ENCODE data around the gene ARID3C. TPM values are rescaled to one million over a fixed set of nuclear protein-coding genes. Genes with fewer than 3 reads are reported as not detected.

ARID3C gene
- total RNA-seq, 1 donor from 2014 or later, result not detected

DNA sequence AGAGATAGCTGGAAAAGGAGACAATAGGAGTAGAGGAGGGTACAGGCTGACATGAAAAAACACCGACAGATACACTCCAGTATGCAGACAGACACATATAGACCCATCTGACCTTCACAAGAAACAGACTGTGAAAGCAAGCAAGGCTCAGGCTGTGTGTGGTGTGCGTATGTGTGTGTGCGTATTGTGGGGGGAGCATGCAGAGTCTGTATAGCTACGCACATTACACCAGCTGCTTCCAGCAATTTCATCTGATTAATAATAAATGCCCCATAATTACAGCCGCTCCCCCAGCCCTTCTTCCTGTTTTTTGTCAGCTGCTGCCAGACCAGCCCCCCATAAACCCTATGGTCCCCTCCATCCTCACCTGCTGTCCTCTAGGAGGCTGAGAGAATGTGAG is 46.1 kb downstream of the ARID3C start:
- H3K4me1 ChIP-seq, result peaks cover 11% of the 10 kb centered on the region
- TF ChIP-seq, protein P1, sequence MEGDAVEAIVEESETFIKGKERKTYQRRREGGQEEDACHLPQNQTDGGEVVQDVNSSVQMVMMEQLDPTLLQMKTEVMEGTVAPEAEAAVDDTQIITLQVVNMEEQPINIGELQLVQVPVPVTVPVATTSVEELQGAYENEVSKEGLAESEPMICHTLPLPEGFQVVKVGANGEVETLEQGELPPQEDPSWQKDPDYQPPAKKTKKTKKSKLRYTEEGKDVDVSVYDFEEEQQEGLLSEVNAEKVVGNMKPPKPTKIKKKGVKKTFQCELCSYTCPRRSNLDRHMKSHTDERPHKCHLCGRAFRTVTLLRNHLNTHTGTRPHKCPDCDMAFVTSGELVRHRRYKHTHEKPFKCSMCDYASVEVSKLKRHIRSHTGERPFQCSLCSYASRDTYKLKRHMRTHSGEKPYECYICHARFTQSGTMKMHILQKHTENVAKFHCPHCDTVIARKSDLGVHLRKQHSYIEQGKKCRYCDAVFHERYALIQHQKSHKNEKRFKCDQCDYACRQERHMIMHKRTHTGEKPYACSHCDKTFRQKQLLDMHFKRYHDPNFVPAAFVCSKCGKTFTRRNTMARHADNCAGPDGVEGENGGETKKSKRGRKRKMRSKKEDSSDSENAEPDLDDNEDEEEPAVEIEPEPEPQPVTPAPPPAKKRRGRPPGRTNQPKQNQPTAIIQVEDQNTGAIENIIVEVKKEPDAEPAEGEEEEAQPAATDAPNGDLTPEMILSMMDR (IDR thresholded peaks at IDR 0.05), result no peak
- DNase-seq (no peak), ATAC-seq (no peak)
- H3K9me3 ChIP-seq, result no peaks in the 10 kb centered on the region
- H3K36me3 ChIP-seq, result no peaks in the 10 kb centered on the region
- H3K27ac ChIP-seq, result no peak overlapping the region
- intact Hi-C loops (cut with DNase I), result no loop called here
- no peak overlapping the region for H3K4me3 ChIP-seq
- H3K27me3 ChIP-seq (ENCODE audit: low read depth), result peaks cover 79% of the 10 kb centered on the region

DNA sequence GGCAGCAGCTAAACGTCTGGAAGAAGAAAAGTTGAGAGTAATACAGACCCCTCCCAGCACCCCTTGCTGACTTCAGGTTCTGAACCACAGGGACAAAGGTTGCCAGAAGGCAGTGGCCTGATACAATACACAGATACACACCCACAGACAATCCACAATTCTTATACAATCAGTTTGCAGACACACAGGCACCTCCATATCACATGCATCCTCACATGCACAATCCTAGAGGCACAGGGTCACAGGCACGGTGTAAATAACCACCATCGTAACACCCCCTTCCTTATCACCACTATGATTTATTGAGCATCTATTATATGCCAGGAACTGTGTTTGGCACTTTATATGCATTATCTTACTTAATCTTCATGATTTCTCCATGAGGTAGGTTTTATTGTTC is 47.5 kb downstream of the ARID3C start:
- Histone ChIP-seq H3K9me3 (no peaks in the 10 kb centered on the region), H3K27me3 (ENCODE audit: low read depth) (peaks cover 78% of the 10 kb centered on the region), H3K27ac (no peak overlapping the region), H3K4me3 (no peak overlapping the region), H3K36me3 (no peaks in the 10 kb centered on the region), H3K4me1 (peaks cover 11% of the 10 kb centered on the region)
- no peak for DNase-seq
- ATAC-seq, result no peak
- TF ChIP-seq, protein P1 (IDR thresholded peaks at IDR 0.05), result no peak
- intact Hi-C loops (cut with DNase I), result no loop called here

DNA sequence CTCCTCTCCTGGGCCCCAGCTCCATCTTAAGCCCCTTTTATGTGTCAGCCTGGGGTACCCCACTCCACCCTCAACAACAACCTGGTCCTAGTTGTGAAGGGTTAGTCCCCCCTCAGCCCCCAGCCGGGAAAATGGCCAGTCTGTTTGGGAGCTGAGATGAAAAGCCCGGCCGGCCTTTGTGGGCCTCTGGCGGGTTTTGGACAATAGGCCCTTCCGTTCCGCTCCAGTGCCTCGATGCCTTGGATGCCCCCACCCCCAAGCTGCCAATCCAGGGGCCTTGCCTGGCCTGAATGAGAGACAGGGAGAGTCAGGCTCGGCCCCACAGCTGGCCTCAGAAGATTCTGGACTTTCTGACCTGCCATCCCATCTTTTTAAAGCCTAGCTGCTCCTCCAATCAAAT is 48.5 kb downstream of the ARID3C start:
- Histone ChIP-seq H3K9me3 (no peaks in the 10 kb centered on the region), H3K27ac (no peak overlapping the region), H3K4me3 (no peak overlapping the region), H3K36me3 (no peaks in the 10 kb centered on the region), H3K27me3 (ENCODE audit: low read depth) (peaks cover 76% of the 10 kb centered on the region), H3K4me1 (peaks cover 11% of the 10 kb centered on the region)
- TF ChIP-seq, protein P1 (IDR thresholded peaks at IDR 0.05), result no peak
- intact Hi-C loops (cut with DNase I), result no loop called here
- ATAC-seq, result no peak
- no peak for DNase-seq

DNA sequence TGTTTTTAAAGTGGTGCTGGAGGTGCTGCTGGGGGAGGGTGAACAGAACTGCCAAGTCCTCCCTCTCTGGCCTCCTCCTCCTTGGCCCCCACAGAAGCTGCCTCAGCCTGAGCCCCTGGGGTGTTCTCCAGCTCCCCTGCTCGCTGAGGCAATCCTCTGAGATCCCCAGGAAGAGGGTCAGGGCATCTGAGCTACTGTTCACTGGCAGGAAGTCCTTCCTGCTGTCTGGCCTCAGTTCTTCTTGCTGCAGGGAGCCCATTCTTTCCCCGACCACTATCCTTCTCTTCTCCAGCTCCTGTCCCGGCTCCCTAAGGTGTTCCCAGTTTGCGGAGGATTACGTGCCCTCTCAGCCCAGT is 49.1 kb downstream of the ARID3C start:
- TF ChIP-seq, protein P1 (IDR thresholded peaks at IDR 0.05), result no peak
- Histone ChIP-seq H3K27ac (no peak overlapping the region), H3K9me3 (no peaks in the 10 kb centered on the region), H3K36me3 (no peaks in the 10 kb centered on the region), H3K27me3 (ENCODE audit: low read depth) (peaks cover 75% of the 10 kb centered on the region), H3K4me1 (peaks cover 11% of the 10 kb centered on the region), H3K4me3 (no peak overlapping the region)
- ATAC-seq, result no peak
- no peak for DNase-seq
- intact Hi-C loops (cut with DNase I), result no loop called here

DNA sequence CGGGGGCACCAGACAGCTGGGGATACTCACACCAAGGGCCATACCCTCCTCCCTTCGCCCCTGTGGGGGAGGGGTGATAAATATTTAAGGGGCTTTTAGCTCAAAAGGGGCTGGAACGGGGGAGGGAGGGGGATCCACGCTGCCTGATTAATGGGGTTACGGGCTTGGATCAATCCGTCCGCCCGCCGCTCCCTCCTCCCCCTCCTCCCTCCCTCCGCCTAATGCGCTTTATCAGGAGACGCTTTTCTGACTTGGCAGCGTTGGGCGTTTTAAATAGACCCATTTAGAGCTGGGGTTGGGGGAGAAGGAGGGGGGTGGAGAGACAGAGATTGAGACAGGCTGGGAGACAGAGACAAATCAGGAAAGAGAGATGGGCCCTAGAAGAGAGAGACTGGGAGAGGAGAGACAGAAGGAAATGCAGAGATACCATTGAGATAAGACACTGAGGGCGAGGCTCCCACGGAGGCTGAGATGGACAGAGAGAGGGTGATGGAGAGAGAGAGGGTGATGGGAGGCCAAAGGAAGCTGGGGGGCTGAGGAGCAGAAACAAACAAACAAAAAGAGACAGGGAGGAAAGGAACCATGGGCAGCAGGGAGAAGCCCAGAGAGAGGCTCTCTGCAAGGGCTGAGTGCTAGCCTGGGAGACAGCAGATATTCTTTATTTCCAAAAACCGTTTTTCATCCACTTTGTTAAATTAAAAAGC is 49.6 kb downstream of the ARID3C start:
- TF ChIP-seq, protein P1 (IDR thresholded peaks at IDR 0.05), result no peak
- ATAC-seq, result no peak
- H3K27ac ChIP-seq, result no peak overlapping the region
- H3K4me3 ChIP-seq, result no peak overlapping the region
- H3K36me3 ChIP-seq, result no peaks in the 10 kb centered on the region
- intact Hi-C loops (cut with DNase I), result no loop called here
- no peaks in the 10 kb centered on the region for H3K9me3 ChIP-seq
- no peak for DNase-seq
- peaks cover 75% of the 10 kb centered on the region for H3K27me3 ChIP-seq (ENCODE audit: low read depth)
- peaks cover 11% of the 10 kb centered on the region for H3K4me1 ChIP-seq
